Ishikawa (cell line): Measurements from ENCODE around the gene ARHGEF26.

ENCODE experiments used
- CEBPB ChIP-seq: IDR thresholded peaks from 2 replicates; pipeline ENCODE4 v1.6.1; 2012
- EP300 ChIP-seq: IDR thresholded peaks from 2 replicates; pipeline ENCODE4 v1.6.1; 2012; ENCODE audit warnings: borderline replicate concordance
- FOXM1 ChIP-seq: IDR thresholded peaks from 2 replicates; pipeline ENCODE4 v1.6.1; 2012; ENCODE audit warnings: low read depth, borderline replicate concordance
- MAX ChIP-seq: IDR thresholded peaks from 2 replicates; pipeline ENCODE4 v1.6.1; 2012
- NFIC ChIP-seq: IDR thresholded peaks from 2 replicates; pipeline ENCODE4 v1.6.1; 2012
- RAD21 ChIP-seq: IDR thresholded peaks from 2 replicates; pipeline ENCODE4 v1.6.1; 2012; ENCODE audit warnings: low read depth
- REST ChIP-seq: IDR thresholded peaks from 2 replicates; pipeline ENCODE4 v1.6.1; 2012; ENCODE audit warnings: low read depth, mild to moderate bottlenecking
- TAF1 ChIP-seq: IDR thresholded peaks from 2 replicates; pipeline ENCODE4 v1.6.1; 2012; ENCODE audit warnings: low read depth, mild to moderate bottlenecking
- TCF12 ChIP-seq: IDR thresholded peaks from 2 replicates; pipeline ENCODE4 v1.6.1; 2012; ENCODE audit warnings: low read depth
- YY1 ChIP-seq: IDR thresholded peaks from 2 replicates; pipeline ENCODE4 v1.6.1; 2012; ENCODE audit warnings: low read depth

- TF ChIP-seq TCF12 (no peak), RAD21 (no peak), NFIC (no peak), REST (no peak), CEBPB (no peak), EP300 (no peak), MAX (no peak), TAF1 (no peak), YY1 (no peak), FOXM1 (no peak)
These were observed 133.3 kb downstream of the ARHGEF26 start for GRCh38 chr3:154254527-154254926.
